ENCODE measurements around the gene FAM25G. TPM values are rescaled to one million over a fixed set of nuclear protein-coding genes. Genes with fewer than 3 reads are reported as not detected.

Gene FAM25G
- total RNA-seq, 4 donors from 2014 or later, result 10.0 to 30.8 TPM; not detected in 2

GRCh38 chr10:47452495-47453140 is 38.9 kb downstream of the FAM25G start:
- intact Hi-C loops (cut with DNase I), result no loop called here
- no peaks in the 10 kb centered on the region for H3K9me3 ChIP-seq
- no peak overlapping the region for H3K27ac ChIP-seq
- no peak for TF ChIP-seq POLR2A (IDR thresholded peaks at IDR 0.05)
- no peak for TF ChIP-seq CTCF (IDR thresholded peaks at IDR 0.05)
- 66 to 77% methylated on average over 6 of the region's 11 CpGs for WGBS, 2 donors
- no peak for DNase-seq
- H3K4me3 ChIP-seq, result no peak overlapping the region
- no peaks in the 10 kb centered on the region for H3K27me3 ChIP-seq
- no peaks in the 10 kb centered on the region for H3K36me3 ChIP-seq
- no peaks in the 10 kb centered on the region for H3K4me1 ChIP-seq

GRCh38 chr10:47451998-47452494 is 39.5 kb downstream of the FAM25G start:
- Histone ChIP-seq H3K27ac (no peak overlapping the region), H3K4me1 (no peaks in the 10 kb centered on the region), H3K4me3 (no peak overlapping the region), H3K9me3 (no peaks in the 10 kb centered on the region), H3K27me3 (no peaks in the 10 kb centered on the region), H3K36me3 (no peaks in the 10 kb centered on the region)
- DNase-seq, result no peak
- 53 to 82% methylated on average over 2 to 6 of the region's 7 CpGs for WGBS, 2 donors
- intact Hi-C loops (cut with DNase I), result no loop called here
- no peak for TF ChIP-seq POLR2A (IDR thresholded peaks at IDR 0.05)
- no peak for TF ChIP-seq CTCF (IDR thresholded peaks at IDR 0.05)

- no peaks in the 10 kb centered on the region for H3K36me3 ChIP-seq
- no peaks in the 10 kb centered on the region for H3K27me3 ChIP-seq
- no peak overlapping the region for H3K27ac ChIP-seq
- DNase-seq, result no peak
- H3K9me3 ChIP-seq, result peaks cover 0 to 4% (median 0%) of the 10 kb centered on the region in 3 donors
- intact Hi-C loops (cut with DNase I), result no loop called here
- WGBS, 2 donors, result 67 to 77% methylated on average over 2 to 6 of the region's 13 CpGs
- H3K4me1 ChIP-seq, result no peaks in the 10 kb centered on the region
- TF ChIP-seq POLR2A (IDR thresholded peaks at IDR 0.05), result no peak
- no peak for TF ChIP-seq CTCF (IDR thresholded peaks at IDR 0.05)
- H3K4me3 ChIP-seq, result no peak overlapping the region
Observed at GRCh38 chr10:47451273-47451997, 40.1 kb downstream of the FAM25G start.

DNA sequence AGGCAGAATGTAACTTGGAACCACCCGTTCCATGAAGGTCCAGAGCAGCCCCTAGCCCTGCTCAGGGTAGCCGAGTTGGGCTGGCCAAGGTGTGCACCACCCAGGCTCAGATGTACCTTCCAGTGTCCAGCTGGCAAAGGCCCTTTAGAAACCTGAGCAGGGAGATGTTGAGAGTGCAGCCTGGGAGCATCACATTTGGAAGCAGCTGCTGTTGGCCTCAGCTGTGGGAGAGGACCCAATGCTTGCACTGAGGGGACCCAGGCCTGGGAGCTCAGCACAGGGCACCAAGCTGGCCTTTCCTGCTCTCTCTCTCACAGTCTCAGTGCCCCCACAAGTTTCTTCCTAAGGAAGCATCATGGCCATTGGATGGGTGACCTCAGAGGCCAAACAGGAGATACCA is 41.1 kb downstream of the FAM25G start:
- 75 to 80% methylated on average over 1 to 2 of the region's 2 CpGs for WGBS, 2 donors
- no peaks in the 10 kb centered on the region for H3K27me3 ChIP-seq
- DNase-seq, result no peak
- H3K4me1 ChIP-seq, result no peaks in the 10 kb centered on the region
- H3K36me3 ChIP-seq, result no peaks in the 10 kb centered on the region
- no peak for TF ChIP-seq POLR2A (IDR thresholded peaks at IDR 0.05)
- no peak for TF ChIP-seq CTCF (IDR thresholded peaks at IDR 0.05)
- intact Hi-C loops (cut with DNase I), result no loop called here
- H3K4me3 ChIP-seq, result no peak overlapping the region
- peaks cover 0 to 14% (median 7%) of the 10 kb centered on the region in 3 donors for H3K9me3 ChIP-seq
- H3K27ac ChIP-seq, result no peak overlapping the region

DNA sequence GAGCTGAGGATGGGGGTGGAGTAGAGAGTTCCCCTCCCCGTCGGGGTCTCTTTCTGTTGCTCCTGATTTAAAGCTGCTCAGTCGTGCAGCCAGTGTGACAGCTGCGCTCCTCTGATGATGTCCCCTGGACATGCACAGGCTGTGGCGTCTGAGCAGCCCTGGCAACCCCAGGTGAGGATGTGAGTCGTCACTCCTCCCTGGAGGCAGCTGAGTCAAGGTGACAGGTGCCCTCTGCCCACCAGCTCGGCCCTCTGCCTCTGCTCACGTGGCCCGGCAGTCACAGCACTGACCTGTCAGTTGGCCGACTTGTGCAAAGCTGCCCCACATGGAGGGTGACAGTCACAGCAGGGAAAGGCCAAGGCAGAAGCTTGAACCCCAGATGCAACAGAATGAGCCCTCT is 41.5 kb downstream of the FAM25G start:
- 100% methylated on average over 2 of the region's 10 CpGs; no CpG with 5 or more reads in 1 of the 2 donors for WGBS, 2 donors
- no peak overlapping the region for H3K4me3 ChIP-seq
- no peak overlapping the region for H3K27ac ChIP-seq
- no peak for TF ChIP-seq CTCF (IDR thresholded peaks at IDR 0.05)
- no peak for TF ChIP-seq POLR2A (IDR thresholded peaks at IDR 0.05)
- H3K9me3 ChIP-seq, result peaks cover 0 to 18% (median 9%) of the 10 kb centered on the region in 3 donors
- H3K4me1 ChIP-seq, result no peaks in the 10 kb centered on the region
- no peaks in the 10 kb centered on the region for H3K27me3 ChIP-seq
- intact Hi-C loops (cut with DNase I), result no loop called here
- H3K36me3 ChIP-seq, result no peaks in the 10 kb centered on the region
- no peak for DNase-seq
